GM19468 (cell line): ENCODE measurements around the gene AMELY.
"Not testable (repeated sequence)": the region's sequence is repeated elsewhere in the genome, so short reads cannot be mapped to it uniquely, and the experiment has no call there.

Experiments
- ATAC-seq: cut with Tn5 transposase; IDR thresholded peaks from one replicate; pipeline ENCODE4 v1.9.1; 2021; ENCODE audit warnings: mild to moderate bottlenecking, moderate library complexity, moderate number of reproducible peaks; ENCODE audit not compliant: unreplicated experiment; ENCODE audit errors: extremely low read depth

The AMELY gene

GRCh38 chrY:6911253-6911881, at the start of gene AMELY:
AMELY (minus strand) TSS chrY:6911752; CDS start chrY:6872608, 39,144 bp downstream.
- no peak for ATAC-seq

GRCh38 chrY:6949947-6950346, 38.4 kb upstream of the AMELY start:
- no peak for ATAC-seq

- no peak for ATAC-seq
These were observed 36.8 kb upstream of the AMELY start for GRCh38 chrY:6948378-6948777.

- ATAC-seq = no peak
These were observed 36.1 kb upstream of the AMELY start for GRCh38 chrY:6947695-6948094.

- no peak for ATAC-seq
These were observed 23.9 kb upstream of the AMELY start for GRCh38 chrY:6935497-6935896.

GRCh38 chrY:6931779-6932396, 20.3 kb upstream of the AMELY start:
- ATAC-seq = no peak

GRCh38 chrY:6929237-6929636, 17.7 kb upstream of the AMELY start:
- no peak for ATAC-seq

- no peak for ATAC-seq
These were observed 16.7 kb upstream of the AMELY start for GRCh38 chrY:6928265-6928664.

- no peak for ATAC-seq
These were observed 9.5 kb upstream of the AMELY start for GRCh38 chrY:6921061-6921460.

GRCh38 chrY:6913362-6913761, 1.8 kb upstream of the AMELY start:
- no peak for ATAC-seq

GRCh38 chrY:6910372-6911252, 940 bp downstream of the AMELY start, which contains the start of gene TBL1Y:
TBL1Y (plus strand) TSS chrY:6910697; CDS start chrY:7025085, 114,388 bp downstream.
- ATAC-seq = no peak

- no peak for ATAC-seq
These were observed 1.7 kb downstream of the AMELY start for GRCh38 chrY:6909856-6910255.

- no peak for ATAC-seq
These were observed 2.4 kb downstream of the AMELY start for GRCh38 chrY:6909118-6909521.

GRCh38 chrY:6908021-6908420, 3.5 kb downstream of the AMELY start:
- not testable (repeated sequence) for ATAC-seq

- no peak for ATAC-seq
These were observed 4.0 kb downstream of the AMELY start for GRCh38 chrY:6907591-6907990.

GRCh38 chrY:6902116-6902515, 9.4 kb downstream of the AMELY start:
- ATAC-seq = not testable (repeated sequence)

GRCh38 chrY:6895236-6895635, 16.3 kb downstream of the AMELY start:
- no peak for ATAC-seq

- no peak for ATAC-seq
These were observed 17.1 kb downstream of the AMELY start for GRCh38 chrY:6894496-6894895.

- no peak for ATAC-seq
These were observed 62.2 kb downstream of the AMELY start for GRCh38 chrY:6849384-6849783.

- ATAC-seq = not testable (repeated sequence)
These were observed 68.9 kb downstream of the AMELY start for GRCh38 chrY:6842650-6843049.
